ENCODE data around the gene ARHGAP9. TPM values are rescaled to one million over a fixed set of nuclear protein-coding genes. Genes with fewer than 3 reads are reported as not detected.
"Not testable (repeated sequence)": the region's sequence is repeated elsewhere in the genome, so short reads cannot be mapped to it uniquely, and the experiment has no call there.

The ARHGAP9 gene
- total RNA-seq, 1 experiment from 2014 or later = 0.51 TPM

DNA sequence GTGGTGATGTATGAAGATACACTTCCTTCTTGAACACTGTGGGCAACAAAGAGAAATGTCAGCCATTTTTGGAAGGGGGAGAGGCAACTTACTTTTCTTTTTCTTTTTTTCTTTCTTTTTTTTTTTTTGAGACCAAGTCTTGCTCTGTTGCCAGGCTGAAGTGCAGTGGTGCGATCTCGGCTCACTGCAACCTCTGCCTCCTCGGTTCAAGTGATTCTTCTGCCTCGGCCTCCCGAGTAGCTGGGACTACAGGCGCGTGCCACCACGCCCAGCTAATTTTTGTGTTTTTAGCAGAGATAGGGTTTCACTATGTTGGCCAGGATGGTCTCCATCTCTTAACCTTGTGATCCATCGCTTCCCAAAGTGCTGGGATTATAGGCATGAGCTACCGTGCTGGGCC is 38.1 kb upstream of the ARHGAP9 start:
- DNase-seq (ENCODE audit: low read depth) = not testable (repeated sequence)

GRCh38 chr12:57517187-57517586 is 37.5 kb upstream of the ARHGAP9 start:
- DNase-seq (ENCODE audit: low read depth) = no peak

DNA sequence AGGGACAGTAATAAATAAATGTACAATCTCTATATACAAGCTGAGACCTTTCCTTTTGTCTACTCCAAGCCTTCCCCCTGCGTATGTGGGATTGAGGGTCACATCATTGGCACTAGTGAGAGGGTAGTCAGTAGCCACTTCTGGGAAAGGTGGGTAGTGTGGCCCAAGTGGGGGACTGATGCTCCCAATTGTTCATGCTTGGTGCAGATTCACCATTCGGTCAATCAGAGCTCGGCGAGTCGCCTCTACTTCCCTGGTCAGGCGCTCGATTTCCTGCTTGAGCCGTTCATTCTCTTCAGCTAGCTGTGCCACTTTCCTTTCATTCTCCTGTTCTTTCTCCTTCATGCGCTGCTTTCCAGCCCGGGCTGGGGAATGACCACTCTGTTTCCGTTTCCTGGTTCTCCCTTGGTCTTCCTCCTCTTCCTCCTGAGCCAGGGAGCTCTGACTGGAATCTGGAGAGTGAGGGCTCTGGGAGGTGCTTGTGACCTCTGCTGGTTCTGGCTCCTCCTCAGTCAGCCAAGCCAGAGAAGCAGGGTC is 37.0 kb upstream of the ARHGAP9 start:
- no peak for DNase-seq (ENCODE audit: low read depth)

- no peak for DNase-seq (ENCODE audit: low read depth)
Observed at GRCh38 chr12:57515934-57516541, 36.4 kb upstream of the ARHGAP9 start.

DNA sequence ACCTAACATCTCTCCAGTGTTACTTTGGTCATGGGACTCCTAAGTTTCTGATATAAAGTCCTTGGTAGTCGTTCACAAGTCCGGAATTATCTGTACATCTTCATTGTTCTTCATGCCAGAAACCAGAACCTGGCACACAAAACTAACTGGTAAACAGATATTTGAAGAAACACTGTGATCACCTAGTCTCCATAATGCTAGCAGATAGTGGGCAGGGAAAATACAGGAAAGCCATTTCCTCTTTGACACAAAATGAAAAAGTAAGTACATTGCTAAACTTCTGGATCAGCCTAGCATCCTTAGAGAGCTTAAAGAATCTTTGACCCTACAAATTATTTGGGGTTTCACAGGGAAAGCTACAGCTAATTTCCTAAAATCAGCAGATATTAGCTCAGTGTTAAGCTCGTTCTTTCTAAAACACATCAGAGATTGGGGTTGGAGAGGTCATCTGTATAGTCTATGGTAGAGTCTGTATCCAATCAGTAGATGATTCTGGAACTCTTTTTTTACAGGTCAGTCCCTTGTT is 35.8 kb upstream of the ARHGAP9 start:
- no peak for DNase-seq (ENCODE audit: low read depth)

GRCh38 chr12:57514720-57515407 is 35.2 kb upstream of the ARHGAP9 start:
- no peak for DNase-seq (ENCODE audit: low read depth)

DNA sequence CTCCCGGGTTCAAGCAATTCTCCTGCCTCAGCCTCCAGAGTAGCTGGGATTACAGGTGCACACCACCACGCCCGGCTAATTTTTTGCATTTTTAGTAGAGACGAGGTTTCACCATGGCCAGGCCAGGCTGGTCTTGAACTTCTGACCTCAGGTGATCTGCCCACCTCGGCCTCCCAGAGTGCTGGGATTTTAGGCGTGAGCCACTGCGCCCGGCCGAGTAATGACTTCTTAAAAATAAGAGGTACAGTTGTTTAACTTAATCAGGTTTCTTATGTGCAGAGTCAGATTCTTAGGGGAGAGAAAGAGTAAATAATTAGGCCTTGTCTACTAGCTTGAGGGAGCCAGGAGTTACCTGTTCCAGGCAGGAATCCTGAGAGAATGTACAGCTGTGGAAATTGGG is 34.6 kb upstream of the ARHGAP9 start:
- DNase-seq (ENCODE audit: low read depth) = not testable (repeated sequence)

DNA sequence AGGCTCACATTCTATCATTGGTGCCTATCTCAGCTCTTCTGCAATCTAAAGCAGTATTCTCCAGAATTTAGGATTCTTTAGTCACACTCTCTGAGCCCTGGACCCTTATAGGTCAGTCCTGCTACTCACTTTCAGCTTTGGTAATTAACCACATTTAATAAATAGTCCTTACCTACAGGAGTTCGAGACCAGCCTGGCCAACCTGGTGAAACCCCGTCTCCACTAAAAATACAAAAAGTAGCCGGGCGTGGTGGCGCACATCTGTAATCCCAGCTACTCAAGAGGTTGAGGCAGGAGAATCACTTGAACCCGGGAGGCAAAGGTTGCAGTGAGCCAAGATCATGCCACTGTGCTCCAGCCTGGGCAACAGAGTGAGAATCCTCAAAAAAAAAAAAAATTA is 34.0 kb upstream of the ARHGAP9 start:
- DNase-seq (ENCODE audit: low read depth) = not testable (repeated sequence)

GRCh38 chr12:57513266-57513665 is 33.6 kb upstream of the ARHGAP9 start:
- no peak for DNase-seq (ENCODE audit: low read depth)

GRCh38 chr12:57512665-57513064 is 33.0 kb upstream of the ARHGAP9 start:
- no peak for DNase-seq (ENCODE audit: low read depth)

- DNase-seq (ENCODE audit: low read depth) = no peak
Observed at GRCh38 chr12:57511588-57512325, 32.1 kb upstream of the ARHGAP9 start.

- no peak for DNase-seq (ENCODE audit: low read depth)
Observed at GRCh38 chr12:57511161-57511560, 31.5 kb upstream of the ARHGAP9 start.

DNA sequence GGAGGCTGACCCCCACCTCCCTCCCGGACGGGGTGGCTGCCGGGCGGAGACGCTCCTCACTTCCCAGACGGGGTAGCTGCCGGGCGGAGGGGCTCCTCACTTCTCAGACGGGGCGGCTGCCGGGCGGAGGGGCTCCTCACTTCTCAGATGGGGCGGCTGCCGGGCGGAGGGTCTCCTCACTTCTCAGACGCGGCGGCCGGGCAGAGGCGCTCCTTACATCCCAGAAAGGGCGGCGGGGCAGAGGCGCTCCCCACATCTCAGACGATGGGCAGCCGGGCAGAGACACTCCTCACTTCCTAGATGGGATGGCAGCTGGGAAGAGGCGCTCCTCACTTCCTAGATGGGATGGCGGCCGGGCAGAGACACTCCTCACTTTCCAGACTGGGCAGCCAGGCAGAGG is 28.1 kb upstream of the ARHGAP9 start:
- not testable (repeated sequence) for DNase-seq (ENCODE audit: low read depth)

DNA sequence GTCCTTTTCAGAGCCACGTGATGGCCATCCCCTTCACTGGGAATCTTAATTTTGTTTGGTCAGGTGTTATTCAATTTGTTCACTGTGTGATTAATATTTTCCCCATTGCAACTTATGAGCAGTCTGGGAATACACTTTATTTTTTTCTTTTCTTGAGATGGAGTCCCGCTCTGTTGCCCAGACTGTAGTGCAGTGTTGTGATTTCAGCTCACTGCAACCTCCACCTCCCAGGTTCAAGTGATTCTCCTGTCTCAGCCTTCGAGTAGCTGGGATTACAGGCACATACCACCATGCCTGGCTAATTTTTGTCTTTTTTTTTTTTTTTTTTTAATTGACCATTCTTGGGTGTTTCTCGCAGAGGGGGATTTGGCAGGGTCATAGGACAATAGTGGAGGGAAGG is 26.9 kb upstream of the ARHGAP9 start:
- DNase-seq (ENCODE audit: low read depth) = not testable (repeated sequence)

DNA sequence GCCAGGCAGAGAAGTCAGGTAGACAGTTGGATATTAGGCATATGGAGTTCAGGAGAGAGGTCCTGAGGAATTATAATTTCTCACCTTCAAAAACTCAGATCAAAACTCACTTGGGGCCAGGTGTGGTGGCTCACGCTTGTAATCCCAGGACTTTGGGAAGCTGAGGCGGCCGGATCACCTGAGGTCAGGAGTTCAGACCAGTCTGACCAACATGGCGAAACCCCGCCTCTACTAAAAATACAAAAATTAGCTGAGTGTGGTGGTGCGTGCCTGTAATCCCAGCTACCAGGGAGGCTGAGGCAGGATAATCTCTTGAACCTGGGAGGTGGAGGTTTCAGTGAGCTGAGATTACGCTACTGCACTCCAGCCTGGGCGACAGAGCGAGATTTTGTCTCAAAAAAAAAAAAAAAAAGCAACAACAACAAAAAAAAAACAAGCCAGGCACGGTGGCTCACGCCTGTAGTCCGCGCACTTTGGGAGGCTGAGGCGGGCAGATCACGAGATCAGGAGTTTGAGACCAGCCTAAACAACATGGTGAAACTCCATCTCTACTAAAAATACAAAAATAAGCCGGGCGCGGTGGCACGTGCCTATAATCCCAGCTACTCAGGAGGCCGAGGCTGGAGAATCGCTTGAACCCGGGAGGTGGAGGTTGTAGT is 22.8 kb upstream of the ARHGAP9 start:
- not testable (repeated sequence) for DNase-seq (ENCODE audit: low read depth)

DNA sequence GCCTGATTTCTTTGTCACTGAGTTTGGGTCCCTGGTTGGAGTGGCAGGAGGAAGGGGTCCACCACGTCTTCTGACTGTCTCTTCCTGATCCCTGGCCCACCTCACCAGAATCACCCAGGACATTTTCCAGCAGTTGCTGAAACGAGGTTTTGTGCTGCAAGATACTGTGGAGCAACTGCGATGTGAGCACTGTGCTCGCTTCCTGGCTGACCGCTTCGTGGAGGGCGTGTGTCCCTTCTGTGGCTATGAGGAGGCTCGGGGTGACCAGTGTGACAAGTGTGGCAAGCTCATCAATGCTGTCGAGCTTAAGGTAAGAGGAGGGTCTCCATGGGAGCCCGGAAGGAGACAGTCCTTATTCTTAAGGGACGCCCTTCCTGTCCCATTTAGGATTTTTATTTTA is 20.5 kb upstream of the ARHGAP9 start:
- no peak for DNase-seq (ENCODE audit: low read depth)

- no peak for DNase-seq (ENCODE audit: low read depth)
Observed at GRCh38 chr12:57498571-57498970, 18.9 kb upstream of the ARHGAP9 start.

DNA sequence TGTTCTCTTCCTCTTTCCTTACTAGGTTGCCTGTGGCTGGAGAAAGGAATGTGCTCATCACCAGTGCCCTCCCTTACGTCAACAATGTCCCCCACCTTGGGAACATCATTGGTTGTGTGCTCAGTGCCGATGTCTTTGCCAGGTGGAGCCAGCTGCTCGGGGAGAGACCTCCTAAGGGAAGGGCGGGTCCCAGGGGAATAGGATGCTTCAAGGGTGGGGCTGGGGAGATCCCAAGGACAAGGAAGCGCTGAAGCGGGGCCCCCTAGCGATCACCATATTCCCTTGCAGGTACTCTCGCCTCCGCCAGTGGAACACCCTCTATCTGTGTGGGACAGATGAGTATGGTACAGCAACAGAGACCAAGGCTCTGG is 18.5 kb upstream of the ARHGAP9 start:
- no peak for DNase-seq (ENCODE audit: low read depth)

DNA sequence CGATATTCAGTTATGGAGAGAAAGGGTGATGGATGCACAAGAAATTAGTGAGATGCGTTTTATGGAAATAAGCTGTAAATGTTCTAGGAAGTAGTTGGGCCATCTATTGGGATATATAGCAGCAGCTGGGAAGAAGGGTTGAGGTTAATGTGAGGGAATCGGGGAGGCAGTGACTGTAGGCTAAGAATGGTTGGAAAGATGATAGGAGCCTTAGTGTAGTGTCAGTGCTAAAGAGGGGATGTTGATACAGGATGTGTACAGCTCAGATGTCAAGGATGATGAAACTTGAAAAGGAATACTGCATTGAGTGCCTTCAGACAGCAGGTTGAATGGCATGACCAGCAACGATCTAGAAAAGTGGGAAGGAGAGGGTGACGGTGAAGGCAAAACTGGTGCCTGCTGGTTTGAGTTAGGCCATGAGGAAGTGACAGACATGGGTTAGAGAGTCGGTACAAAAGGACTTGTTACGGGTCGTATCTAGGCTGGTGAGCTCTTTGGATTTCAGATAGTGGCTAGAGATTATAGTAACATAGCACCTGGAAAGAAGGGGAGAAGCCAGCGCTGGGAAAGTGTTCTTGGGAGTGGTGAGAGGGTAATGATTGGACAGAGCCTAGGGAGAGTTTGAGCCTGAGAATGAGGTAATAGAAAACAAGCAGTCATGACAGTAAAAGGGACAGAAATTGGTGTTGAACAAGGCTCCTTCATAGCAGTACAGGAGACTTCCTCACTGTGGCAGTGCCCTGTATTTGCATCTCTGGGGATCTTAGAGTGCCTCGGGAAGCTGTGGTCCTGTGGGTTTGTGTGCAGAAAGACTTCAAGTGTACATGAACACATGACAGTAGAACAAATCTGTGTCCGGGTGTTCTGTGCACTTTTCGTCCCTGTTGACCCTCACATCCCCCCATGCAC is 17.8 kb upstream of the ARHGAP9 start:
- no peak for DNase-seq (ENCODE audit: low read depth)

GRCh38 chr12:57496822-57497221 is 17.2 kb upstream of the ARHGAP9 start:
- DNase-seq (ENCODE audit: low read depth) = no peak
